OCI-LY1 (cell line): ENCODE measurements around the gene IL22RA2.

Source experiments
- EZH2 ChIP-seq: fragments of 200-600 bp; sonication (generic), shearing (Covaris generic); IDR thresholded peaks from 2 replicates; pipeline ENCODE4 v1.8.0; 2017; ENCODE audit warnings: borderline replicate concordance, mixed run types, mild to moderate bottlenecking, antibody characterized with exemption, low read length, moderate library complexity, mixed read lengths
- TF ChIP-seq, protein P1 (sequence below): fragments of 200-600 bp; sonication (generic), shearing (Covaris generic); IDR thresholded peaks from 2 replicates; pipeline ENCODE4 v1.5.1; 2017; ENCODE audit warnings: mild to moderate bottlenecking, antibody characterized with exemption, low read length, moderate library complexity, mixed read lengths

DNA sequence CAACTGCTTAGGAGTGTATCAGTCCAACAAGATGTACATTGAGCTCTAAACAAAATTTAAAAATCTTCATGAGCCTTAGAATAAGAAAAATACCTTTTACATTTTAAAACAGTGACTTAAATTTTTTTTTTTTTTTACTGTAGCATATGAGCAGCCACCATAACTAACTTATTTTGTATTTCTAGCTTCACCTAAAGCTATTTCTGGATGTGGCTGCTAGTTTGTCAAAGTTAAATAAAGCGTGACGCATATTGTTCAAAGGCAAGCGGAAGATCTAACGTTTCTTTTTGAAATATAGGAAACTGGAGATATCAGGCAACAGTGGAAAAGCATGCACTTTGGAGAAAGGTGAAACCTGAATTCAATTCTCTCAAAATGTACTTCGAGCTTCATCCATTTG lies 3.3 kb upstream of the IL22RA2 start:
- TF ChIP-seq, protein P1, sequence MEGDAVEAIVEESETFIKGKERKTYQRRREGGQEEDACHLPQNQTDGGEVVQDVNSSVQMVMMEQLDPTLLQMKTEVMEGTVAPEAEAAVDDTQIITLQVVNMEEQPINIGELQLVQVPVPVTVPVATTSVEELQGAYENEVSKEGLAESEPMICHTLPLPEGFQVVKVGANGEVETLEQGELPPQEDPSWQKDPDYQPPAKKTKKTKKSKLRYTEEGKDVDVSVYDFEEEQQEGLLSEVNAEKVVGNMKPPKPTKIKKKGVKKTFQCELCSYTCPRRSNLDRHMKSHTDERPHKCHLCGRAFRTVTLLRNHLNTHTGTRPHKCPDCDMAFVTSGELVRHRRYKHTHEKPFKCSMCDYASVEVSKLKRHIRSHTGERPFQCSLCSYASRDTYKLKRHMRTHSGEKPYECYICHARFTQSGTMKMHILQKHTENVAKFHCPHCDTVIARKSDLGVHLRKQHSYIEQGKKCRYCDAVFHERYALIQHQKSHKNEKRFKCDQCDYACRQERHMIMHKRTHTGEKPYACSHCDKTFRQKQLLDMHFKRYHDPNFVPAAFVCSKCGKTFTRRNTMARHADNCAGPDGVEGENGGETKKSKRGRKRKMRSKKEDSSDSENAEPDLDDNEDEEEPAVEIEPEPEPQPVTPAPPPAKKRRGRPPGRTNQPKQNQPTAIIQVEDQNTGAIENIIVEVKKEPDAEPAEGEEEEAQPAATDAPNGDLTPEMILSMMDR: no peak
- TF ChIP-seq EZH2: no peak
